HG03575 (cell line): ENCODE results near the gene MARCKSL1.
"Not testable (repeated sequence)": the region's sequence is repeated elsewhere in the genome, so short reads cannot be mapped to it uniquely, and the experiment has no call there.

Source experiments
- ATAC-seq: cut with Tn5 transposase; IDR thresholded peaks from one replicate; pipeline ENCODE4 v1.9.1; 2021; ENCODE audit not compliant: unreplicated experiment, insufficient number of reproducible peaks, low FRiP score; ENCODE audit errors: extremely low read depth

The MARCKSL1 gene

DNA sequence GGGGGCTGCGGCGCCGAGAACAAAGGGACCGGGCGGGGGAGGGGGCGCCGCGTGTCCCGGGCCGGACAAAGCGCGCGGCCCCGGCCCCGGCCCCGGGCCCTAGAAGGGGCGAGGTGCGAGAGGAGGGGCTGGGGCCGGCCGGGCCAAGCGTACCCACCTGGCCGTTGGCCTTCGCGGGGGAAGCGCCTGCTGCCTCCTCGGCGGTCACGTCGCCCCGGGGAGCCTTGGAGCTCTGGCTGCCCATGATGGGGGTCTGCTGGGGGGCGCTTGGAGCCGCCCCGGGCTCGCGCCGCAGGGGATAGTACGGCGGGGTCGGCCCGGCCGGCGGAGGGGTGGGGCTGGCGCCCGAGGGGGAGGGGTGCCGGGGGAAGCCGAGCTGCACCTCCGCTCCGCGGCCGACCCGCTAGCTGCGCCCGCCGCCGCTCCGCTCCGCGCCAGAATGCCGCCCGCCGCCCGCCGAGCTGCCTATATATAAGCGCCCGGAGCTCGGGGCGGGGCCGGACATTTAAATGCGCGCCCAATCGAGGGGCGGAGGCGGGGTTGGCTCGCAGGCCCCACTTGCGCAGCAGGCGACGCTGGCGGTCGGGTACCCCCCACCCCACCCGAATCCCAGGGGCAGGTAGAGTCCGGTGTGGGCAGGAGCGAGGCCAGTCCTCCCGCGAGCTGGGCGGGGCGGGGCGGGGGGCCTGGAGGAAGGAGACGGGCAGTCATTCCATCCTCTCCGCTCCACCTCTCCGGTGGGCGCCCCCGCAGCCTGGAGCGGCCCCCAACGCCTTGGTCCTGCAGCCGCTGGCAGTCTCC, at the start of gene MARCKSL1:
MARCKSL1 (minus strand) TSS at position 444 of the 801 bp plus-strand sequence; CDS start at position 244, 200 bp downstream.
- no peak for ATAC-seq

DNA sequence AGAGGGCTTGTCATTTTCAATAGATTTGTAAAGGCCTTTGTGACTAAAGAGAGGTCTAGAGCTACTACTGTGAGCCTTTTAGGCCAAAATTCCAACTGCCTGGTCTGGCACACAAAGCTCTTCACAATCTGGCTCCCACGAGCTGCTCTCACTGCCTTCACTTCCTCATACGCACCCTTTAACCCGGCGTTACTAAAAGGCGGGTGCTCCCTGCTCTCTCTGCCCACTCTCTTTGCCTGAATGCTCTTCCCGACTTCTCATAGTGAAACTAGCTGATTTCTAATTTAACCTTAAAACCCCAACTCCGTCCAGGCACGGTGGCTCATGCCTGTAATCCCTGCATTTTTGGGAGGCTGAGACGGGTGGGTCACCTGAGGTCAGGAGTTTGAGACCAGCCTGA, 44.0 kb upstream of the MARCKSL1 start:
- no peak for ATAC-seq

- no peak for ATAC-seq
Observed at GRCh38 chr1:32377541-32378220, 41.6 kb upstream of the MARCKSL1 start.

DNA sequence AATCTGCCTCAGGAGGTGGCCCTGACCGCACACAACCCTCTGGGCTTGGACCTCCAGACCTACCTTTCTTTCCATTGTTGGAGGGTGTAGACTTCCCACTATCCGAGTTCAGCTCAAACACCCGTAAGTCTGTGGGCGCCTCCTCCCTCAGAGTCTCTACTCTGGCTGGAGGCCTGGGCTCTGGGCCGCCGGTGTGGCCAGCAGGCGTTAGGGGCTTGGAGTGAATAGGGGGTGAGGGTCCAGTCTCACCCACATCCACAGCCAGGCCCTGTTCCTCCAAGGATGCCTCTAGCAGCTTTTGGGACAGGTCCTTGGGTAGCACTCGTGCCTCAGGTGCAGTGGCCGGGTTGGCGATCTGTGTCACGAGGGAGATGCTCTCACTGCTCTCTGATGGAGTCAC, 40.2 kb upstream of the MARCKSL1 start:
- no peak for ATAC-seq

- ATAC-seq: no peak
Observed at GRCh38 chr1:32373996-32374592, 38.1 kb upstream of the MARCKSL1 start.

- ATAC-seq: no peak
Observed at GRCh38 chr1:32372149-32372756, 36.2 kb upstream of the MARCKSL1 start.

DNA sequence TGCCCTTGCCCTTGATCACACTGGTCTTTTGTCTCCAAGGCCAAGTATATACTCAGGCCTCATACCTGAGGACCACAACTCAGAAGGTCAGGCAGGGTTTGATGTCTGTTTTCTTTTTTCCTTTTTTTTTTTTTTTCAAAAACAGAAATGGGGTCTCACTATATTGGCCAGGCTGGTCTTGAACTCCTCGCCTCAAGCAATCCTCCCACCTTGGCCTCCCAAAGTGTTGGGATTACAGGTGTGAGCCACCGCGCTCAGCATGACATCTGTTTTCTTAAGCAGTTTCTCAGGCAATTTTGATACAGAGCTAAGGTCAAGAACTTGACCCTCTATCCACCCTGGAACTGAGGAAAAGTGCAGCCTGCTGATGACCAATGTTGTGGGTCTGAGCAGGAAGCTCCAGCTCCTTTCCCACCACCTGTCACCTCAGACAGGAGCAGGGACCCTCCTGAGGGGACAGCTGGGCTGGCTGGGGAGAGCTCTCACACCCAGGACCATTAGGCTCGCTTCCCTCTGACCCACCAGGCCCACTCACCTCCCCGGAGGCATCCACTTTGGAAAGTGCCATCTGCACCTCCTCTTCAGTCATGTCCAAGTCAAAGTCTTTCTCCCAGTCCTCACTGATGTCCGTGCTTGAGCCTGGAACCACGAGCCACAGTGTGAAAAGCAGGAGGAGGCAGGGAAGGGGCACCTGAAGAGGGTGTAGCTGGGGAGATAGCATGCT, 32.0 kb upstream of the MARCKSL1 start:
- ATAC-seq: no peak

- no peak for ATAC-seq
Observed at GRCh38 chr1:32365445-32365844, 29.4 kb upstream of the MARCKSL1 start.

- ATAC-seq: no peak
Observed at GRCh38 chr1:32364836-32365235, 28.8 kb upstream of the MARCKSL1 start.

DNA sequence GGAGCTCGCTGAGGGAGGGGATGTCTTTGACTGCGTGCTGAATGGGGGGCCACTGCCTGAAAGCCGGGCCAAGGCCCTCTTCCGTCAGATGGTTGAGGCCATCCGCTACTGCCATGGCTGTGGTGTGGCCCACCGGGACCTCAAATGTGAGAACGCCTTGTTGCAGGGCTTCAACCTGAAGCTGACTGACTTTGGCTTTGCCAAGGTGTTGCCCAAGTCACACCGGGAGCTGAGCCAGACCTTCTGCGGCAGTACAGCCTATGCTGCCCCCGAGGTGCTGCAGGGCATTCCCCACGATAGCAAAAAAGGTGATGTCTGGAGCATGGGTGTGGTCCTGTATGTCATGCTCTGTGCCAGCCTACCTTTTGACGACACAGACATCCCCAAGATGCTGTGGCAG, 27.7 kb upstream of the MARCKSL1 start:
- no peak for ATAC-seq

- no peak for ATAC-seq
Observed at GRCh38 chr1:32362474-32363313, 26.7 kb upstream of the MARCKSL1 start, which contains the start of the genes FAM229A and TSSK3. FAM229A (minus strand) TSS chr1:32362485; CDS start chr1:32362091, 394 bp downstream. TSSK3 (plus strand) TSS chr1:32362539; CDS start chr1:32362702, 163 bp downstream.

GRCh38 chr1:32361674-32362473, 25.8 kb upstream of the MARCKSL1 start:
- ATAC-seq: no peak

DNA sequence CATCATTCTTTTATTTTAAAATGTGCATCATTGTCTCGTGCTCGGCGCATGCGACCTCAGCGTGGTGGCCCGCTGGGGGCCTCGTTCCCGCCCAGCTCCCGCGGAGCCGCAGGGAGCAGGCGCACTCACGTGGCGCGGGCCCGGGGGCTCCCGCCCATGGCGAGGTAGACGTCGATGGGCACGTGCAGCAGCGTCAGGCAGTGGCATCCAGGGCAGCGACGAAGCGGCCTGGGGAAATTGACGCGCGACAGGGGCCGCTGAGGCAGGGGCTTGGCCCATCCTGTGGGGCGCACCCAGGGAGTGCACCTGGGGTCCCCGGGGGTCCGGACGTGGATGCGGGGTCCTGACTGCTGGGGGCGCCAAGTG, 25.3 kb upstream of the MARCKSL1 start:
- ATAC-seq: no peak

- no peak for ATAC-seq
Observed at GRCh38 chr1:32358435-32358834, 22.4 kb upstream of the MARCKSL1 start.

GRCh38 chr1:32357614-32358013, 21.6 kb upstream of the MARCKSL1 start:
- no peak for ATAC-seq

GRCh38 chr1:32356478-32356877, 20.4 kb upstream of the MARCKSL1 start:
- no peak for ATAC-seq

DNA sequence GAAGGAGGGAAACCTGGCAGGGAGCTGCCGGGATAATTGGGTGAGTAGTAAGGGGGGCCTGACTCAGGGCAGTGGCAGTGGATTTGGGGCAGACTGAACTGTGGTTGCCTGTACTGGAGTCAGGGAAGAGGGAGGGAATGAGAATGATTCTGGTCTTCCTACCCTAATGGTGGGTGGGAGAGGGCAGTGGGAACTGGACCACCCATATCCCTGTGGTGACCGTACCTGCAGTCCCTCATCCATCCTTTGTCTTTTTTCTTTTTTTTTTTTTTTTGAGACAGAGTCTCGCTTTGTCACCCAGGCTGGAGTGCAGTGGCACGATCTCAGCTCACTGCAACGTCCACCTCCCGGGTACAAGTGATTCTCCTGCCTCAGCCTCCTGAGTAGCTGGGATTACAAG, 19.7 kb upstream of the MARCKSL1 start:
- ATAC-seq: not testable (repeated sequence)
